ENCODE measurements around the gene TMEM131.

DNA sequence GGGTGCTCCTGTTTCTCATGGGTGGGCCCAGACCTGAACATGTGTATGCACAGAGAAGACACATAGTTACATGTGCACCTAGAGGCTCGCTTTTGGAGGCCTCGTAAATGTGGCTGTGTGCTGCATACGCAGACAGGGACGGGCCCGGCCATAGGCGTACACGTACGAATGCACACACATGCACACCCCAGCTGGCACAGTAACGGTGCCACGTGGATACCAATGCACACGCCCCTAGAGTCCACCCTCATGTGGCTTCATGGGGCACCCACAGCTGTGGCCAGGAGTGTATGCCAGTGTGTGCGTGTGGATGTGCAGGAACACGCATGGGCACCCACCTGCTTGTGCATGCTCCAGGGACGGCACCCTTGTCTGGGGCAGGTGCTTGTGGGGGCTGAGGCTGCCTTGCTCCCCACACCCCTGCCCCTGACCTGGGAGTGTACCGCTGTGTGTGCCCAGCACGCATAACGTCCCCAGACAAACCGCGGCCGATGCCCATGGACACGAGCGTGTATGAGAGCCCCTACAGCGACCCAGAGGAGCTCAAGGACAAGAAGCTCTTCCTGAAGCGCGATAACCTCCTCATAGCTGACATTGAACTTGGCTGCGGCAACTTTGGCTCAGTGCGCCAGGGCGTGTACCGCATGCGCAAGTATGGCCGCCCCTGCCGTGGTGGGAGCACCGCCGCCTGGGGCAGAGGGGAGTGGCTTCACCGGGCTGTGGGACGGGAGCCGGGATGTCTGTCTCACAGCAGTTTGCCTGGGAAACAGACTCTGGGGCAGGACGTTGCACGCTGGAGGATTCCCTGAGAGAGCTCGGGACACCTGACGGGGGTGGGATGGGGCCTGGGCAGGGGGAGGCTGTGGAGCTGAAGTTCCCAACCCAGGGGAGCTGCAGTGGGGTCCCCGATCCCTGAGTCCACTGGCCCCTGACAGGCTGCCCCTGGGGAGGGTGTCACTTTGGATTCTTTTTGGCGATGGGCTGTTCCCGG lies 261.4 kb downstream of the TMEM131 start:
- TF ChIP-seq EP300 (IDR thresholded peaks at IDR 0.05): no peak
- TF ChIP-seq CTCF (IDR thresholded peaks at IDR 0.05): no peak

All from upper lobe of left lung (tissue), 4 donors.